D721Med (cell line): Measurements from ENCODE around the gene GLCCI1.

Experiments
- DNase-seq: peaks from one replicate; pipeline ENCODE4 v3.0.0; 2011; ENCODE audit warnings: low spot score; ENCODE audit not compliant: insufficient read length
- FAIRE-seq: peaks from 2 replicates; lab custom pipeline; 2011; peaks lifted over from hg19 to GRCh38; lab: Jason Lieb, UNC
- TF ChIP-seq, protein P1 (sequence below): IDR thresholded peaks from 2 replicates; pipeline ENCODE4 v1.5.1; 2012; ENCODE audit warnings: mild to moderate bottlenecking, control low read depth; ENCODE audit not compliant: insufficient read depth; ENCODE audit errors: missing control alignments

The GLCCI1 gene

DNA sequence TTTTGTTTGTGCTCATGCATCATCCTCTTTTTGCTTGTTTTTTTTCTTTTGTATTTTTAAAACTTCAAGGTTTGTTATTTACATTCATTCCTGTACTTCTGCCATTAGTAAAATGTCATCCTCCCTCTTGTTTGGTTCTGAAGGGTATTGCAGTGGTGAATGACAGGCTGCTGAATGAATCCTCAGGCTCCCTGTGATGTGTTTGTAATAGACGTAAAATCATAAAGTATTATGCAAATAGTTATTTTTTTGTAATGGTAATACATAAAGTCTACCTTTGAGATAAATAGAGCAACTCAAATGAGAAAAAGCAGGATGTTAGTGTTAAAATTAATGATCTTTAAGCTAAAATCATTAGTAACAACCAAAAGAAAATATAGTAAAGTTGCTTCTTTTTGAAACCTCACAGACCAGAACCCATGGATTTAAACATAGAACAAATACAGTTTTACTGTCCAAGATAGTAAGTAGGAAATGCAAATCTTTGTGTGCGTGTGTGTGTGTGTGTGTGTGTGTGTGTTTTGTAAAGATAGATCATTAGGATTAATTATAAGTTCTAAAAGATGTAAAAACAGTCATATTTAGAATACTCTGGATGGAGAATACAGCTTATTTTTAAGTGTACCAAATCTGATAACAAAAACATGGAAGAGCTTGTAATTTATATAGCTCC lies 4.5 kb downstream of the GLCCI1 start:
- no peak for DNase-seq
- FAIRE-seq = no peak
- TF ChIP-seq, protein P1, sequence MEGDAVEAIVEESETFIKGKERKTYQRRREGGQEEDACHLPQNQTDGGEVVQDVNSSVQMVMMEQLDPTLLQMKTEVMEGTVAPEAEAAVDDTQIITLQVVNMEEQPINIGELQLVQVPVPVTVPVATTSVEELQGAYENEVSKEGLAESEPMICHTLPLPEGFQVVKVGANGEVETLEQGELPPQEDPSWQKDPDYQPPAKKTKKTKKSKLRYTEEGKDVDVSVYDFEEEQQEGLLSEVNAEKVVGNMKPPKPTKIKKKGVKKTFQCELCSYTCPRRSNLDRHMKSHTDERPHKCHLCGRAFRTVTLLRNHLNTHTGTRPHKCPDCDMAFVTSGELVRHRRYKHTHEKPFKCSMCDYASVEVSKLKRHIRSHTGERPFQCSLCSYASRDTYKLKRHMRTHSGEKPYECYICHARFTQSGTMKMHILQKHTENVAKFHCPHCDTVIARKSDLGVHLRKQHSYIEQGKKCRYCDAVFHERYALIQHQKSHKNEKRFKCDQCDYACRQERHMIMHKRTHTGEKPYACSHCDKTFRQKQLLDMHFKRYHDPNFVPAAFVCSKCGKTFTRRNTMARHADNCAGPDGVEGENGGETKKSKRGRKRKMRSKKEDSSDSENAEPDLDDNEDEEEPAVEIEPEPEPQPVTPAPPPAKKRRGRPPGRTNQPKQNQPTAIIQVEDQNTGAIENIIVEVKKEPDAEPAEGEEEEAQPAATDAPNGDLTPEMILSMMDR = no peak

DNA sequence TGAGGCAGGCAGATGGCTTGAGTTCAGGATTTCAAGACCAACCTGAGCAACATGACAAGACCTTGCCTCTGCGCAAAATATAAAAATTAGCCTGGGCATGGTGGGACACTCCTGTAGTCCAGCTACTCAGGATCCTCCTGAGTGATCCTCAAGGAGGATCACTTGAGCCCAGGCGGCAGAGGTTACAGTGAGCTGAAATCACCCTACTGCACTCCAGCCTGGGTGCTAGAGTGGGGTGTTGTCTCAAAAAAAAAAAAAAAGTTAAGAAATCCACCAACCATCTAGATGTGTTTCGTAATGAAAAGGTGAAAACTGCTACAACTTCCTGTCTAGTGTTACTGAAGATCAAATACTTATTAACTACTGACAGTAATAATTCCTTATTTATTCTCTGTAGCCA lies 8.1 kb downstream of the GLCCI1 start:
- TF ChIP-seq, protein P1 = no peak
- FAIRE-seq (no peak), DNase-seq (no peak)

DNA sequence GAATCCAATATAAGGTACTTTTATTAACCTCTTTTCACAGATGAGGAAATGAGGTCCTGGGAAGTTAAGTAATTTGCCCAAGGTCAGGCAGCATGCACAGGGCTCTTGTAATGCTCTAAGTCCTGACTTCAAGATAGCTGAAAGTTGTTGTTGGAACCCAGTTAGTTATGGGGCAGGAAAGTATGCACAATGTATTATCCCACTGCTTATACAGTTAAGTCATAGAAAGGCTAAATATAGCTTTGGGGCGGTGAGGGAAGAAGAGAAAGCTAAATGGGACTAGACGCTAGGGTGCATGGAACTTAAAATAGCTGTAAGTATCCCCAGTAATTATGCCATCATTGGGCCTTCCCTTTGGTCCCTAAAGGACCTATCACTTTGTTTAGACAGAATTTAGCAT lies 9.2 kb downstream of the GLCCI1 start:
- FAIRE-seq (no peak), DNase-seq (no peak)
- TF ChIP-seq, protein P1 = no peak

DNA sequence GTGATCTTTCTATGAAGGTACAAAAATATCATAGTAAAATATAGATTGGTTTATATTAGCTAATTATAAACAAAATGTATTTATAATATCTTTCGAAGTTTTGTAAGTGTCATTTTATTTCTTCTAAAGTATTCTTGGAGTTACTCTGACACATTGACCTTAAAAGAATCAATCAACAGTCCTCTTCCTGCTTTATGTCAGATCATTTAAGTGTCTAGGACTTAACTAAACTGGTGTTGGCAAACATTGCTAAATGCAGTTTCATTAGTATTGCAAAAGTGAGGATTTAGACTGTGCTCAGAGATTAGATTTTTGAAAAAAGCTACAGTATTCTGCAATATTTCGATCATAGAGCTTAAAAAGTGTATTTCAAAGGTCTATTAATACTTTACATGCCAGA lies 10.3 kb downstream of the GLCCI1 start:
- TF ChIP-seq, protein P1 = no peak
- FAIRE-seq (no peak), DNase-seq (no peak)

DNA sequence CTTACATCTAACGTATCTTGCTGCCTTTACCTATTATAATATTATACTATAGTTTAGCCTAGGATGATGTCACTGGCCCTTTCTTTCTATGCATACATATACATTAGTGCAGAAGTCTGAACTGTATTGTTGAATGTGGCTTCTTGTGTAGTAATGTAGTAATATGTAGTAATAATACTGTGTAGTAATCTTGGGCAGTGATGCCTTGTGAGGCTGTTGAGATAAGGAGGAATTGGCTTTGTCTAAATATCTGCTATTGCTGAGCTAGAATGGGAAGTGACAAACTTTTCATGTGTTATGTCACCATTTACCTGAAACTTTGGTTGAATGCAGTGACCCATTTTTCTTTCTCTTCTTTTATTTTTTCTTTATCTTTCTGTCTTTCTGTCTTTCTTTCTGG lies 11.0 kb downstream of the GLCCI1 start:
- TF ChIP-seq, protein P1 = no peak
- FAIRE-seq (no peak), DNase-seq (no peak)

DNA sequence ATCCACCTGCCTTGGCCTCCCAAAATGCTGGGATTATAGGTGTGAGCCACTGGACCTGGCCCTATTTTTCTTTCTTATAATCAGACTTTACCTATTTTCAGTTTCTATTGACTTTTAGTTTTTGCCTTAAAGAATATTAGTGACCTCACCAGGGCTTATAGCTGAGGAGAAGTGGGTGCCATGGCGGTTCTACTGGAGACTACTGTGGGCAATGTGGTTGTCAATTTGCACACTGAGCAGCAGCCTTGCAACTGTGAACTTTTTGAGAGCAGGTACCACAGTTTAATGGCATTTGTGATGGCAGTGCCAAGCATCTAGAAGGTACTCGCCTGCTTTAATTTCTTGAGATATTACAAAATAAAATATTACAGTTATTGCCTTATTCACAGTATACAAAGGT lies 11.5 kb downstream of the GLCCI1 start:
- FAIRE-seq = no peak
- TF ChIP-seq, protein P1 = no peak
- no peak for DNase-seq

DNA sequence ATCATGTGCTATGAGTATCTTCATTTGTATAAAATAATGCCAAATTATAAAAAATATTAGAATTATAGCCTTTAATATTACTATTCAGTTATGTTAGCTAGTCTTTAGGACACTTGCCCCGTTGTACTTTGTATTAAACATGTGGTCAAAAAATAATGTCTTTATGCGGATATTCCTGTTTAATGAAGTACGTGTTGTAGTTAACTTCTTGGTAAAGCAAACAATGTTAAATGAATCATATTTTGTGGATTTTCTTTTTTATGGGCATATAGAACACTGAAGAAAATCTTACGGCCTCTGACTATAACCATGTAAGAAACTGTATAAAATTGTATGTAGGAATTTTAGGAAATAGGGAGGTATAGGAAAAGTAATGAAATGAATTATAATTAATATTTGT lies 14.3 kb downstream of the GLCCI1 start:
- TF ChIP-seq, protein P1 = no peak
- FAIRE-seq (no peak), DNase-seq (no peak)
